Osteoblast (primary cell): ENCODE measurements around the gene DMD. TPM values are rescaled to one million over a fixed set of nuclear protein-coding genes. Genes with fewer than 3 reads are reported as not detected.

Experiments
- DNase-seq: peaks from one replicate; pipeline ENCODE4 v3.0.0; 2011; ENCODE audit warnings: low spot score, mixed read lengths; ENCODE audit not compliant: insufficient read length; ENCODE audit errors: missing footprints
- H2AFZ ChIP-seq: 2 replicates; pipeline ENCODE4 v1.6.0; 2011; ENCODE audit warnings: mild to moderate bottlenecking, low read length
- H3K27ac ChIP-seq: 2 replicates; pipeline ENCODE4 v1.5.1; 2011; ENCODE audit warnings: mild to moderate bottlenecking, low read depth, low read length, moderate library complexity
- H3K27me3 ChIP-seq: 2 replicates; pipeline ENCODE4 v1.6.0; 2012; ENCODE audit warnings: mild to moderate bottlenecking, control low read depth, inconsistent platforms, low read length, moderate library complexity; ENCODE audit not compliant: insufficient read depth
- H3K36me3 ChIP-seq: 2 replicates; pipeline ENCODE4 v1.5.1; 2011; ENCODE audit warnings: mild to moderate bottlenecking, low read length, control low read depth, moderate library complexity; ENCODE audit not compliant: insufficient read depth
- H3K4me1 ChIP-seq: 2 replicates; pipeline ENCODE4 v1.5.1; 2011; ENCODE audit warnings: mild to moderate bottlenecking, low read length, control low read depth, moderate library complexity; ENCODE audit not compliant: insufficient read depth
- H3K4me2 ChIP-seq: 2 replicates; pipeline ENCODE4 v1.6.0; 2011; ENCODE audit warnings: mild to moderate bottlenecking, low read length; ENCODE audit not compliant: insufficient read depth
- H3K4me3 ChIP-seq: fragments of 200-600 bp; sonication (generic); 3 replicates; pipeline ENCODE4 v1.5.1; 2012; ENCODE audit warnings: mild to moderate bottlenecking, low read length, inconsistent platforms; ENCODE audit not compliant: insufficient read depth
- H3K79me2 ChIP-seq: 2 replicates; pipeline ENCODE4 v1.6.0; 2012; ENCODE audit warnings: mild to moderate bottlenecking, low read length, control low read depth, inconsistent platforms; ENCODE audit not compliant: insufficient read depth
- H3K9me3 ChIP-seq: 2 replicates; pipeline ENCODE4 v1.5.1; 2011; ENCODE audit warnings: low read depth, low read length, control low read depth
- H4K20me1 ChIP-seq: 2 replicates; pipeline ENCODE4 v1.6.0; 2012; ENCODE audit warnings: mild to moderate bottlenecking, low read length, control low read depth; ENCODE audit not compliant: insufficient read depth
- CTCF ChIP-seq: IDR thresholded peaks from 2 replicates; pipeline ENCODE4 v1.5.1; 2011; ENCODE audit warnings: mild to moderate bottlenecking, low read depth, low read length, moderate library complexity; ENCODE audit errors: extremely low read depth
- total RNA-seq: library from RNA; depleted of rRNA; stranded (reverse); fragments of >200 nt; gene quantifications from 2 replicates; pipeline ENCODE4 v1.2.3, GENCODE V29; 2012

Gene DMD
- total RNA-seq, 1 donor, result 12.7 TPM

- no peaks in the 10 kb centered on the region for H3K9me3 ChIP-seq
- H3K79me2 ChIP-seq, result no peaks in the 10 kb centered on the region
- no peak overlapping the region for H3K4me2 ChIP-seq
- no peak overlapping the region for H2AFZ ChIP-seq
- H3K4me3 ChIP-seq, result no peak overlapping the region
- H3K4me1 ChIP-seq, result no peaks in the 10 kb centered on the region
- H3K36me3 ChIP-seq, result no peaks in the 10 kb centered on the region
- TF ChIP-seq CTCF, result no peak
- no peak for DNase-seq
- no peaks in the 10 kb centered on the region for H3K27me3 ChIP-seq
- H4K20me1 ChIP-seq, result no peaks in the 10 kb centered on the region
- H3K27ac ChIP-seq, result no peak overlapping the region
These were observed 1509.1 kb downstream of the DMD start for GRCh38 chrX:31702222-31702621.

DNA sequence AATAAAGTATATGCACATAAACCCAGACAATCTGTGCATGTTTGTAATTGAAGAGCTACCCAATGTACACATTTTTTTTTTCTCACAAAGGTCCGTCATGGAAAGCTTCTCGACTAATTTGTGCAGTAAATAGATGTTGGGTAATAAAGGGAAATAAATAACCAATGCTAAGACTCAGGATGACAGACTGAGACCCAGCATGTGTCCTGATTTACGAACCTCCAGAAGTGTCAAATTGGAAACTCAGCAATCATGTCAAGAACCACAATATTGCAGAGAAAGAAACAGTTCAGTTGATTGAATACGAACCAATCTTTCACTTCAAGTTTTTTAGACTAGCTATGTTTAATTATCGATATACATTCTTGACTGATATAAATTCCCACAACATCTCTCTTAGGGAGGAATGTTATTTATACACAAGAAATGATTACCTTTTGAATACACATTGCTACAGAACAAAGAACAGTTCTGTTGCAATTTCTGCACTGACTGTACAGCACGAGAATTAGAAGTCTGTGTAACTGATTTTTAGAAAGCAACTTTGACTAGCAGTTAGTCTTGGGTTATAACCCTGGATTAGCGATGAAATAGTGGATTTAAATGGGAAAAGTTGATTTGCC lies 1513.9 kb downstream of the DMD start:
- Histone ChIP-seq H3K4me1 (no peaks in the 10 kb centered on the region), H3K79me2 (no peaks in the 10 kb centered on the region), H3K4me2 (no peak overlapping the region), H3K27ac (no peak overlapping the region), H4K20me1 (no peaks in the 10 kb centered on the region), H3K9me3 (no peaks in the 10 kb centered on the region), H3K27me3 (no peaks in the 10 kb centered on the region), H3K4me3 (no peak overlapping the region), H3K36me3 (no peaks in the 10 kb centered on the region), H2AFZ (no peak overlapping the region)
- TF ChIP-seq CTCF, result no peak
- DNase-seq, result no peak

DNA sequence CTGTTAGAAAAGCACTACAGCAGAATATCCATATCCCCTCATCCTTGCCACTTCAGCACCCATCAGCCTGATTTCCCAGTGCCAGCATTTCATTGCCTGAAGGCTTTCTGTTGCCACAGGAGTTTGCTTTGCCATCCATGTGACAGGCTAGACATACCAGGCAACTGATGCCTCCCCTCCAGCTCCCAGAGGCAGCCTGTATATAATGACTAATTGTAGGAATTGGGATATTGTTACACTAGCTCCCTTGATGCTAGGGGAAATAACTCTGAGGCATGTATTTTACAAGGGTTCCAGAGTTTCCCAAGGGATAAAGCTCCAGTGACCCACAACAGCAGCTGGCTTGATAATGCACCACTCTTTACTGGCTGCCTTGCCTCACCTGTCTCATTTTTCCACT lies 1531.5 kb downstream of the DMD start:
- Histone ChIP-seq H3K27ac (no peak overlapping the region), H3K9me3 (no peaks in the 10 kb centered on the region), H3K79me2 (no peaks in the 10 kb centered on the region), H3K4me3 (no peak overlapping the region), H4K20me1 (no peaks in the 10 kb centered on the region), H3K4me2 (no peak overlapping the region), H3K36me3 (no peaks in the 10 kb centered on the region), H3K4me1 (no peaks in the 10 kb centered on the region), H3K27me3 (no peaks in the 10 kb centered on the region), H2AFZ (no peak overlapping the region)
- no peak for TF ChIP-seq CTCF
- no peak for DNase-seq

- no peaks in the 10 kb centered on the region for H3K27me3 ChIP-seq
- TF ChIP-seq CTCF, result no peak
- H3K36me3 ChIP-seq, result no peaks in the 10 kb centered on the region
- H3K4me1 ChIP-seq, result no peaks in the 10 kb centered on the region
- H4K20me1 ChIP-seq, result no peaks in the 10 kb centered on the region
- no peak overlapping the region for H3K4me2 ChIP-seq
- H3K4me3 ChIP-seq, result no peak overlapping the region
- no peak for DNase-seq
- H3K9me3 ChIP-seq, result no peaks in the 10 kb centered on the region
- no peaks in the 10 kb centered on the region for H3K79me2 ChIP-seq
- H3K27ac ChIP-seq, result no peak overlapping the region
- H2AFZ ChIP-seq, result no peak overlapping the region
These were observed 1541.1 kb downstream of the DMD start for GRCh38 chrX:31670245-31670644.
